MM.1S (cell line): ENCODE data around the gene SCUBE3.

Source experiments
- DNase-seq: peaks from one replicate; pipeline ENCODE4 v3.0.0-alpha.2; 2015
- H2AFZ ChIP-seq: fragments of 300-600 bp; sonication (generic); 2 replicates; pipeline ENCODE4 v1.6.0; 2016; ENCODE audit warnings: antibody characterized with exemption, low read length
- H3F3A ChIP-seq: fragments of 300-600 bp; sonication (generic); 2 replicates; pipeline ENCODE4 v1.6.1; 2016; ENCODE audit warnings: mild to moderate bottlenecking, antibody characterized with exemption, low read length, moderate library complexity, mixed read lengths; ENCODE audit not compliant: insufficient read depth
- H3K27ac ChIP-seq: fragments of 300-600 bp; sonication (generic); 2 replicates; pipeline ENCODE4 v1.5.1; 2016; ENCODE audit warnings: mild to moderate bottlenecking, low read length
- H3K27me3 ChIP-seq: fragments of 300-600 bp; sonication (generic); replicated peaks from 2 replicates; pipeline ENCODE4 v1.6.0; 2016; ENCODE audit warnings: low read length; ENCODE audit not compliant: insufficient read depth
- H3K36me3 ChIP-seq: fragments of 300-600 bp; sonication (generic); replicated peaks from 2 replicates; pipeline ENCODE4 v1.6.1; 2016; ENCODE audit warnings: mild to moderate bottlenecking, low read length, mixed read lengths; ENCODE audit not compliant: insufficient read depth
- H3K4me1 ChIP-seq: fragments of 300-600 bp; sonication (generic); 2 replicates; pipeline ENCODE4 v1.6.1; 2016; ENCODE audit warnings: low read length, mixed read lengths
- H3K4me2 ChIP-seq: fragments of 300-600 bp; sonication (generic); 2 replicates; pipeline ENCODE4 v1.6.0; 2016; ENCODE audit warnings: low read depth, low read length
- H3K4me3 ChIP-seq: fragments of 300-600 bp; sonication (generic); 2 replicates; pipeline ENCODE4 v1.5.1; 2016; ENCODE audit warnings: low read length, mixed read lengths
- H3K79me2 ChIP-seq: fragments of 300-600 bp; sonication (generic); 2 replicates; pipeline ENCODE4 v1.6.1; 2016; ENCODE audit warnings: mixed run types, low read length, mixed read lengths
- H3K9ac ChIP-seq: fragments of 300-600 bp; sonication (generic); 2 replicates; pipeline ENCODE4 v1.6.1; 2016; ENCODE audit warnings: low read length, mixed read lengths
- H3K9me2 ChIP-seq: fragments of 300-600 bp; sonication (generic); replicated peaks from 2 replicates; pipeline ENCODE4 v1.6.1; 2016; ENCODE audit warnings: mild to moderate bottlenecking, low read length, mixed read lengths; ENCODE audit not compliant: insufficient read depth
- H3K9me3 ChIP-seq: fragments of 300-600 bp; sonication (generic); replicated peaks from 2 replicates; pipeline ENCODE4 v1.6.1; 2016; ENCODE audit warnings: mild to moderate bottlenecking, low read length, mixed read lengths; ENCODE audit not compliant: insufficient read depth
- H4K20me1 ChIP-seq: fragments of 300-600 bp; sonication (generic); 2 replicates; pipeline ENCODE4 v1.6.1; 2016; ENCODE audit warnings: mild to moderate bottlenecking, low read length, moderate library complexity, mixed read lengths; ENCODE audit not compliant: insufficient read depth
- CTCF ChIP-seq: fragments of 300-600 bp; sonication (generic); IDR thresholded peaks from 2 replicates; pipeline ENCODE4 v1.5.1; 2016; ENCODE audit warnings: antibody characterized with exemption, low read length, mixed read lengths
- EZH2 ChIP-seq: fragments of 300-600 bp; sonication (generic); optimal IDR thresholded peaks from 2 replicates; pipeline ENCODE3; 2017; ENCODE audit warnings: low read depth, mild to moderate bottlenecking, antibody characterized with exemption, low read length, mixed read lengths
- EZH2phosphoT487 ChIP-seq: fragments of 300-600 bp; sonication (generic); IDR thresholded peaks from 2 replicates; pipeline ENCODE4 v1.6.1; 2018; ENCODE audit warnings: antibody characterized with exemption, low read length

SCUBE3 gene

GRCh38 chr6:35237476-35237875 is 23.7 kb downstream of the SCUBE3 start:
- Histone ChIP-seq H4K20me1 (no peaks in the 10 kb centered on the region), H3K4me2 (no peak overlapping the region), H2AFZ (no peak overlapping the region), H3K9me2 (no peaks in the 10 kb centered on the region), H3K27me3 (no peaks in the 10 kb centered on the region), H3K79me2 (no peaks in the 10 kb centered on the region), H3K4me1 (no peaks in the 10 kb centered on the region), H3K9me3 (no peaks in the 10 kb centered on the region), H3K9ac (no peak overlapping the region), H3K4me3 (no peak overlapping the region), H3K36me3 (no peaks in the 10 kb centered on the region), H3F3A (no peaks in the 10 kb centered on the region), H3K27ac (no peak overlapping the region)
- no peak for TF ChIP-seq EZH2
- no peak for TF ChIP-seq CTCF
- TF ChIP-seq EZH2phosphoT487, result no peak
- DNase-seq, result no peak

GRCh38 chr6:35238843-35239289 is 25.1 kb downstream of the SCUBE3 start:
- no peak overlapping the region for H2AFZ ChIP-seq
- no peaks in the 10 kb centered on the region for H3K9me3 ChIP-seq
- no peak overlapping the region for H3K27ac ChIP-seq
- H3K4me3 ChIP-seq, result no peak overlapping the region
- H3K4me2 ChIP-seq, result no peak overlapping the region
- H3K27me3 ChIP-seq, result no peaks in the 10 kb centered on the region
- no peak for DNase-seq
- no peaks in the 10 kb centered on the region for H3K4me1 ChIP-seq
- H3K9ac ChIP-seq, result no peak overlapping the region
- no peak for TF ChIP-seq EZH2phosphoT487
- no peak for TF ChIP-seq CTCF
- TF ChIP-seq EZH2, result no peak
- no peaks in the 10 kb centered on the region for H3K36me3 ChIP-seq
- H3F3A ChIP-seq, result no peaks in the 10 kb centered on the region
- no peaks in the 10 kb centered on the region for H3K79me2 ChIP-seq
- H4K20me1 ChIP-seq, result no peaks in the 10 kb centered on the region
- no peaks in the 10 kb centered on the region for H3K9me2 ChIP-seq

GRCh38 chr6:35239581-35239980 is 25.8 kb downstream of the SCUBE3 start:
- Histone ChIP-seq H3K9me2 (no peaks in the 10 kb centered on the region), H3K4me3 (no peak overlapping the region), H3K27ac (no peak overlapping the region), H4K20me1 (no peaks in the 10 kb centered on the region), H3K36me3 (no peaks in the 10 kb centered on the region), H2AFZ (no peak overlapping the region), H3K27me3 (no peaks in the 10 kb centered on the region), H3K4me1 (no peaks in the 10 kb centered on the region), H3F3A (no peaks in the 10 kb centered on the region), H3K9me3 (no peaks in the 10 kb centered on the region), H3K4me2 (no peak overlapping the region), H3K9ac (no peak overlapping the region), H3K79me2 (no peaks in the 10 kb centered on the region)
- TF ChIP-seq EZH2phosphoT487 (no peak), CTCF (no peak), EZH2 (no peak)
- no peak for DNase-seq
